Stimulated activated CD4-positive, alpha-beta T cell treated with anti-CD3 and anti-CD28 coated beads, Interleukin-15, amount 100 ng/mL, for 48 hours (primary cell): Measurements from ENCODE around the gene FAM118B.
"Not testable (repeated sequence)": the region's sequence is repeated elsewhere in the genome, so short reads cannot be mapped to it uniquely, and the experiment has no call there.

ENCODE experiments used
- DNase-seq, 2 donors: peaks; one replicate each; pipeline ENCODE4 v3.0.0-alpha.2; 2020; ENCODE audit warnings: low read depth in 2 of 2

The FAM118B gene

DNA sequence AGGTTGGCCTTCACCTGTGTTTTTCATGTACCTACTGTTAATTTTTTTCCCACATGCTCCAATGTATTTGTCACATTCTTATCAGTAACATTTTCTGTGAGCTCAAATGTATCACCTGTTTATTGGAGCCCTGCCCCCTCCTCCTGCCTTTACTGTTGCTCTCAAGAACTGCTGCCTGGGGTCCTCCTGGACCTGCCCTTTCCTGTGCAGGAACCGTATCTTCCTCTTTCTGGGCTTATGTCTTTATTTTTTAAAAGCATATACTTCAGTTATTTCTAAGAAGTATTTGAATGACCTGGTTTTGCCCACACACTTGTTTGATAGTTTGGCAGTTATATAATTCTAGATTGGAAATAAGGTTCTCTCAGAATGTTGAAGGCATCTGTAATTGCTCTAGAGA is 5.9 kb downstream of the FAM118B start:
- DNase-seq = no peak

GRCh38 chr11:126219547-126219946 is 8.0 kb downstream of the FAM118B start:
- DNase-seq = no peak

DNA sequence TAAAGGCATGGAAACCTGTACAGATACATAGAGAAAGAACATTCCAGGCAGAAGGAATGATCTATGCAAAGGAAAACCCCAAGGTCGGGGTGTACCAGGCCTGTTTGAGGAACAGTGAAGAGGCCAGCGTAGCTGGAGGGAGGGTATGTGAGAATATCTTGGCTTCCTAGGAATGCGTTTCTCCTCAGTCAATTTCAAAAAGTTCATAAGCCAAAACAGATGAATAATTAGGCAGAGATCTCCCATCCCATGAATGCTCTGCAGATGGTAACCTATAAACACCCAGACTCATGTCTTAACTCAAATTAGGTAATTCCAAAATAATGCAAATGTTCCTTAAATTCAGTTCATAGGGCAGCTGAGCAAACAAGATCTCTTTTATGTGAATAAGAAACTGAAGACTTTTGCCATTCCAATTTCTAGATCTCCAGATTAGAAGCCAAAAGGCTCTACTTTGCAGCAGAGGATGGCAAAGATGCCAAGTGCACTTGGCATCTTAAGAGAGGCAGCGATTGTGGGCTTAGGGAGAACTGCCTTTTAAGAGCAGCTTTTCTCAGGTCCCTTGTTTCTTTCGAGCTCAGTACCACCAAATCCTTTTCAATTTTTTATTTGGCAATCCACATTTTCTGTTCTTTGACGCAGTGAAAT is 13.2 kb downstream of the FAM118B start:
- no peak for DNase-seq

- no peak for DNase-seq
These were observed 13.7 kb downstream of the FAM118B start for GRCh38 chr11:126225295-126225665.

DNA sequence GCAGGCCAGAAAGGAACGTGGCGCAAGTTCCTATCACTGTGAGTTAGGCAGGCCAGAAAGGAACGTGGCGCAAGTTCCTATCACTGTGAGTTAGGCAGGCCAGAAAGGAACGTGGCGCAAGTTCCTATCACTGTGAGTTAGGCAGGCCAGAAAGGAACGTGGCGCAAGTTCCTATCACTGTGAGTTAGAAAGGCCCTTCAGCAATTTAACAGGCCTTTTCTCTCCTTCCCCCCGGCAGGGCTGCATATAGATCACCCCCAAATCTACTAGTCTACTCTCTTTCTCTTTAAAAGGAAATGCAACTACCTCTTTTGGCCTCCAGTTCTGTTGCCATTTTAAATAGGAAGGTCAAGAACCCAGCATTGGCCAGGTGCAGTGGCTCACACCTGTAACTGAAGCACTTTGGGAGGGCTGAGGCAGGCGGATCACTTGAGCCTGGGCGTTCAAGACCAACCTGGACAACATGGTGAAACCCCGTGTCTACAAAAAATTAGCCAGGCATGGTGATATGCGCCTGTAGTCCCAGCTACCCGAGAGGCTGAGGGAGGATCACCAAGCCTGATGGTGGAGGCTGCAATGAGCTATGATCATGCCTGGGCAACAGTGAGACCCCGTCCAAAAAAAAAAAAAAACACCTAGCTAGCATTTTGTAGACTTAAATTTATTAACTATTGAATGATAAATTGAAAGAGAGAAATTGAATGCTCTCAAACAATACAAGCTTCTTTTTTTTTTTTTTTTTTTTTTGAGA is 14.9 kb downstream of the FAM118B start:
- no peak for DNase-seq

GRCh38 chr11:126229858-126230540 is 18.4 kb downstream of the FAM118B start:
- DNase-seq = no peak

- DNase-seq = no peak
These were observed 20.3 kb downstream of the FAM118B start for GRCh38 chr11:126231725-126232459.

DNA sequence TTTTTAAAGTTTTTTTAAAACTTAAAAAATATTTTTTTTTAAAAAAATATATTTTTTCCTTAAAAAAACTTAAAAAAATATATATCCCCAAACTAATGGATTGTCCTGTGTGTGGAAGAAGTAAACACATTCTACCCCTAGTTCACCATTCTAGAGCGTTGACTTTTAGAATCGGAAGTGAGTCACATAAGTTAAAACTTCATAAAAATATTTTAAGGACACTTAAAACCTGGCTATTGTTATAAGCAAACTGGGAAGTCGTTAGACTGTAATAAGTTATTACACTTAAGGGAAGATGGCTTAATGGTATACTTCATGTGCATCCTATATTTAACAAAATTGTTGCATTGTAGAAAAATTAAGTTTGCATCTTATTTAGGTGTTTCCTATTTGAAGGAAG is 21.1 kb downstream of the FAM118B start:
- DNase-seq = no peak

- no peak for DNase-seq
These were observed 21.8 kb downstream of the FAM118B start for GRCh38 chr11:126233391-126233790.

DNA sequence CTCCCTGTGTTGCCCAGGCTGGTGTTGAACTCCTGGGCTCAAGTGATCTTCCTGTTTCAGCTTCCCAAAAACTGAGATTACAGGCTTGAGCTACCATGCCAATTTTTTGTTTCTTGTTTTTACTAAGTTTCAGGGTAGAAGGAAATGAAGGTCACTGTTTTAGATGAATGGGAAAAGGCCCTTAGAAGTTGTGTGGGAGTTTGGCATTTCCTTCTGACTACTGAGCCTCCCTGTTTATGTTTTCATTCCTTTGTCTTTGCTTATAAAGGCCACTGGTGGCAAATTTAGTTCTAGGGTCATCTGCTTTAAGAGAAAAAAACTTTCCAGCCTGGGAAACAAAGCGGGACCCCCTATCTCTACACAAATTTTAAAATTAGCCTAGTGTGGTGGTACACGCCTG is 35.1 kb downstream of the FAM118B start:
- DNase-seq = no peak

GRCh38 chr11:126253265-126253664 is 41.7 kb downstream of the FAM118B start:
- DNase-seq = no peak

DNA sequence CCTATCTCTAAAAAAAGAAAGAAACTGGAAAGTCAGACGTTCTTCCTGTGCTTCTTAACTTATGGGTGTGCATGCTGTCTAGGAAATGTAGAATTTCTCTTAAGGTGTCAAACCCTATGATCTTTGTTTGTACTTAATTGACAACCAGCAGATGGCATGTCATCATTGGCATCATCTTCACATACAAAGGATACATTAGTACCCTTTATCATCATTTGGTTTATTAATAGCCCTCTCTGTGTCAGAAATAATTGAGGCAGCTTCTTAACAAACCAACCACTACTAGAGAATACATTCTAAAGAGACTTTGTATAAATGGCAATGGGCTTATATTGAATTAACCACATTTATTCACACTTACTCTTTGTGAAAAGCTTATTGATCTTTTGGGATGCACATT is 43.2 kb downstream of the FAM118B start:
- no peak for DNase-seq

DNA sequence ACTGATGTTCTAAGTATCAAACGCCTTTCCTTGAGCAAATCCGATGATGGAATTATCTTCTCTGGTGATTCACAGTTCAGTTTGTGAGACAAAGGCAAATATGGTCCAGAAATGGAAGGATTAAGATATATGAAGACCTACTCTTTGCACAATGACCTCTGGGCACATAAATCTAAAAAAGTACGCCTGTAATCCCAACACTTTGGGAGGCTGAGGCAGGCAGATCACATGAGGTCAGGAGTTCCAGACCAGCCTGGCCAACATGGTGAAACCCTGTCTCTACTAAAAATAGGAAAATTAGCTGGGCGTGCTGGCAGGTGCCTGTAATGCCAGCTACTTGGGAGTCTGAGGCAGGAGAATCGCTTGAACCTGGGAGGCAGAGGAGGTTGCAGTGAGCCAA is 43.9 kb downstream of the FAM118B start:
- DNase-seq = not testable (repeated sequence)

- DNase-seq = no peak
These were observed 44.6 kb downstream of the FAM118B start for GRCh38 chr11:126256216-126256615.

DNA sequence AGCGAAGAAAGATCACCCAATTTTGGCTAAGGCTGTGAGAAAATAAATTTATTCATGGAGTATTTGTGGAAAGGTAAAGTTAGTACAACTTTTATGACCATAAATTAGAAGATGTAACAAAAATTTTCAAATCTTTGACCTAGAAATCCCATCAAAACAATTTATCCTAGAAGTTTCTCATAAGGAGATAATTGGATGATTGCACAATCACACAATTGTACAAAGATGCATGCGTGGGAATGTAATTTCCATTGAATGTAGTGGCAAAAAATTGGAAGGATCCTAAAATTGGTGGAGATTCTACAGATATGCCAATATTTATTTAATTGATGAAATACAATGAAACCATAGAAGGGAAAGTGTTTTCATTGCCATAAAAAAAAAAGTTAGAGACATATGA is 45.6 kb downstream of the FAM118B start:
- no peak for DNase-seq

- no peak for DNase-seq
These were observed 46.2 kb downstream of the FAM118B start for GRCh38 chr11:126257764-126258163.

DNA sequence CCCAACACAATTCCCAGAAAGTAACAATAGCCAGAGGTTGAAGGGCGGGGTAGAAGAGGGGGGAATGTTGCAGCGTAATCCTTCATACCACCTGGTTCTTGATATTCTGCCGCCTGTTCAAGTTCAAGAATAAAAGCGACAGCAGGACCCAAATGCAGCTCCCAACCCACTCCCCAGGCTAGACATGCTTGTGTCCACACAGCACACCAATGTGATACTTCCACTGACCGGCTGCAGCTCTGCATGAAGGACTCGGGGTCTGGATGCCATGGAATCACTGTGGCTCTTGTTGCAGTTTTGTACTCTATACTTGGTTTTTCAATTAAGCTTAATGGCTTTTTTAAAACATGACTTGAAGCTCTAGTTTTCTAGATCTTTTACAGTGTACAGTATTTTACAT is 50.6 kb downstream of the FAM118B start:
- DNase-seq = no peak

- no peak for DNase-seq
These were observed 51.9 kb downstream of the FAM118B start for GRCh38 chr11:126263489-126263888.

DNA sequence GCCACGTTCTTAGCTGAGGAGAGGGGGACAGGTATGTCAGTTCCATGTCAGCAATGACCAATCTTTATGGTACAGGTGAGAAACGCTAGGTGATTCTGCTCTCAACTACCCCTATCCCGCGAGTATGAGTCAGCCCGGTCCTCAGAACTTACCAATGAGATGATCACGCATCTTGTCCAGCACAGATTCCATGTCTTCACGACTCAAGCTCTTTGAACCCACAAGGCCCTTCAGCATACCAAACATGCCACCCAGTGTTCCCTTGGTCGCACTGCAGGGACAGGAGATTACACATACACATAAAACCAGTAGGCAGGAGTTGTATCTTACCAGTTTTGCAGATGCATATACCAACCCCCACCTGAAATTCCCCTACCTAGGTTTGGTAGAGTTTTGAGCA is 54.2 kb downstream of the FAM118B start:
- DNase-seq = no peak

DNA sequence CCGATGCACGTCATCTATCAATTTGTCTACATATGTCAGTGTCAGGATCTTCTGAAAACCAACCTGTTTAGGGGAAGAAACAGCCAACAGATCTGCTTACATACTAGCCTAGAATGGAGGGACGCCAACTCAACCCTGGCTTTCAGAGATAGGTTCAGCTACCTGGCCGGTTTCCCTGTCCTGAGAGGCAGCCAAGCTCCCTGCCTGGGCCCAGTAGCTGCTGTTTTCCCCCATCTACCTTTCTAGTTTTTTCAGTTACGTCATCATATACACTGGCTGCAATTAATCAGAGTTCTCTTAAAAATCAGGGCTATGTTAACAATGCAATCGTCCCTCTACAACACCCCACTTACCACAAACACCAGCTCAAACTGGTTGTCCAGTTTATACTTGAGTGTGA is 56.1 kb downstream of the FAM118B start:
- DNase-seq = no peak

GRCh38 chr11:126268361-126268707 is 56.8 kb downstream of the FAM118B start:
- DNase-seq = no peak
